ENCODE data around the gene FOXP1. TPM values are rescaled to one million over a fixed set of nuclear protein-coding genes. Genes with fewer than 3 reads are reported as not detected.

Gene FOXP1
- total and polyA plus RNA-seq, 7 experiments from 2014 or later = 104 to 537 (median 444) TPM

- Histone ChIP-seq H3K36me3 (ENCODE audit: control insufficient read depth in 2 of 3, insufficient read depth in 3 of 3, low read length in 3 of 3) (no peaks in the 10 kb centered on the region), H3K27me3 (ENCODE audit: control insufficient read depth in 2 of 2, insufficient read depth in 2 of 2, low read length in 2 of 2) (no peaks in the 10 kb centered on the region), H3K4me1 (ENCODE audit: control insufficient read depth in 2 of 2, insufficient read depth in 2 of 2, low read length in 2 of 2) (no peaks in the 10 kb centered on the region), H3K4me3 (ENCODE audit: low read length) (no peak overlapping the region), H3K27ac (ENCODE audit: low read depth, low read length) (no peak overlapping the region), H3K9me3 (ENCODE audit: control insufficient read depth in 2 of 3, low read length in 3 of 3) (no peaks in the 10 kb centered on the region)
- Mint-ChIP-seq H3K4me1 (peaks cover 0 to 37% (median 24%) of the 10 kb centered on the region in 7 donors), H3K36me3 (peaks cover 0 to 7% (median under 1%) of the 10 kb centered on the region in 5 donors), H3K4me3 (peak overlapping the region in 1 of 10 donors; percentile 35), H3K9me3 (no peaks in the 10 kb centered on the region), H3K27ac (no peak overlapping the region), H3K27me3 (peaks cover 0 to 17% (median 0%) of the 10 kb centered on the region in 5 donors)
- ChIA-PET CTCF (interaction anchor here (1.2 kb wide), 1 partner anchor 13 kb away, joined by 5 read pairs; no protein-coding TSS in a partner anchor), POLR2A (no interaction called here)
- DNase-seq = no peak
- no peak for ATAC-seq
- intact Hi-C loops (cut with micrococcal nuclease) = no loop called here
These were observed 8.1 kb downstream of the FOXP1 start for GRCh38 chr3:71575433-71575832.

- DNase-seq = no peak
- H3K9me3 Mint-ChIP-seq = no peaks in the 10 kb centered on the region
- Histone ChIP-seq H3K27me3 (ENCODE audit: control insufficient read depth in 2 of 2, insufficient read depth in 2 of 2, low read length in 2 of 2) (no peaks in the 10 kb centered on the region), H3K36me3 (ENCODE audit: control insufficient read depth in 2 of 3, insufficient read depth in 3 of 3, low read length in 3 of 3) (no peaks in the 10 kb centered on the region), H3K4me3 (ENCODE audit: low read length) (no peak overlapping the region), H3K4me1 (ENCODE audit: control insufficient read depth in 2 of 2, insufficient read depth in 2 of 2, low read length in 2 of 2) (no peaks in the 10 kb centered on the region), H3K27ac (ENCODE audit: low read depth, low read length) (no peak overlapping the region), H3K9me3 (ENCODE audit: control insufficient read depth in 2 of 3, low read length in 3 of 3) (no peaks in the 10 kb centered on the region)
- peaks cover 0 to 7% (median 3%) of the 10 kb centered on the region in 5 donors for H3K36me3 Mint-ChIP-seq
- ChIA-PET CTCF (no interaction called here), POLR2A (interaction anchor here (0.8 to 1.7 kb wide), 3 partner anchors 9 to 121 kb away, joined by 3 to 5 read pairs (median 3); no protein-coding TSS in a partner anchor)
- H3K27ac Mint-ChIP-seq = no peak overlapping the region
- no peak for ATAC-seq
- intact Hi-C loops (cut with micrococcal nuclease) = no loop called here
- H3K4me3 Mint-ChIP-seq = no peak overlapping the region
- peaks cover 0 to 20% (median 12%) of the 10 kb centered on the region in 7 donors for H3K4me1 Mint-ChIP-seq
- H3K27me3 Mint-ChIP-seq = peaks cover 0 to 3% (median 0%) of the 10 kb centered on the region in 5 donors
These were observed 10.3 kb downstream of the FOXP1 start for GRCh38 chr3:71573181-71573580.

GRCh38 chr3:71570546-71570945 lies 13.0 kb downstream of the FOXP1 start:
- Mint-ChIP-seq H3K27ac (no peak overlapping the region), H3K4me3 (no peak overlapping the region), H3K36me3 (peaks cover 0 to 20% (median 9%) of the 10 kb centered on the region in 5 donors), H3K4me1 (peaks cover 0 to 14% (median 8%) of the 10 kb centered on the region in 7 donors), H3K27me3 (no peaks in the 10 kb centered on the region), H3K9me3 (no peaks in the 10 kb centered on the region)
- no peaks in the 10 kb centered on the region for H3K4me1 ChIP-seq (ENCODE audit: control insufficient read depth in 2 of 2, insufficient read depth in 2 of 2, low read length in 2 of 2)
- H3K27ac ChIP-seq (ENCODE audit: low read depth, low read length) = no peak overlapping the region
- no peaks in the 10 kb centered on the region for H3K27me3 ChIP-seq (ENCODE audit: control insufficient read depth in 2 of 2, insufficient read depth in 2 of 2, low read length in 2 of 2)
- CTCF ChIA-PET = no interaction called here
- DNase-seq (no peak), ATAC-seq (no peak)
- intact Hi-C loops (cut with micrococcal nuclease) = no loop called here
- H3K9me3 ChIP-seq (ENCODE audit: control insufficient read depth in 2 of 3, low read length in 3 of 3) = no peaks in the 10 kb centered on the region
- no peaks in the 10 kb centered on the region for H3K36me3 ChIP-seq (ENCODE audit: control insufficient read depth in 2 of 3, insufficient read depth in 3 of 3, low read length in 3 of 3)
- POLR2A ChIA-PET = interaction anchor here (0.7 to 0.8 kb wide), 2 partner anchors 17 to 23 kb away, joined by 3 read pairs; no protein-coding TSS in a partner anchor
- no peak overlapping the region for H3K4me3 ChIP-seq (ENCODE audit: low read length)

GRCh38 chr3:71568207-71568606 lies 15.3 kb downstream of the FOXP1 start:
- H3K36me3 Mint-ChIP-seq = peaks cover 0 to 29% (median 14%) of the 10 kb centered on the region in 5 donors

GRCh38 chr3:71566776-71567175 lies 16.8 kb downstream of the FOXP1 start:
- Mint-ChIP-seq H3K9me3 (no peaks in the 10 kb centered on the region), H3K27me3 (no peaks in the 10 kb centered on the region), H3K27ac (no peak overlapping the region), H3K36me3 (peaks cover 0 to 29% (median 14%) of the 10 kb centered on the region in 5 donors), H3K4me1 (peaks cover 4 to 21% (median 9%) of the 10 kb centered on the region in 7 donors), H3K4me3 (no peak overlapping the region)
- no peak overlapping the region for H3K4me3 ChIP-seq (ENCODE audit: low read length)
- intact Hi-C loops (cut with micrococcal nuclease) = no loop called here
- ChIA-PET CTCF (no interaction called here), POLR2A (no interaction called here)
- ATAC-seq = no peak
- H3K36me3 ChIP-seq (ENCODE audit: control insufficient read depth in 2 of 3, insufficient read depth in 3 of 3, low read length in 3 of 3) = no peaks in the 10 kb centered on the region
- H3K9me3 ChIP-seq (ENCODE audit: control insufficient read depth in 2 of 3, low read length in 3 of 3) = no peaks in the 10 kb centered on the region
- no peak for DNase-seq
- no peak overlapping the region for H3K27ac ChIP-seq (ENCODE audit: low read depth, low read length)
- H3K4me1 ChIP-seq (ENCODE audit: control insufficient read depth in 2 of 2, insufficient read depth in 2 of 2, low read length in 2 of 2) = peaks cover 0 to 4% of the 10 kb centered on the region in 2 donors
- H3K27me3 ChIP-seq (ENCODE audit: control insufficient read depth in 2 of 2, insufficient read depth in 2 of 2, low read length in 2 of 2) = no peaks in the 10 kb centered on the region

More at GRCh38 chr3:71568207-71568606, 15.3 kb downstream of the FOXP1 start:
- ATAC-seq (peak; percentile 26), DNase-seq (no peak)
- no peaks in the 10 kb centered on the region for H3K27me3 ChIP-seq (ENCODE audit: control insufficient read depth in 2 of 2, insufficient read depth in 2 of 2, low read length in 2 of 2)
- Mint-ChIP-seq H3K9me3 (no peaks in the 10 kb centered on the region), H3K4me3 (no peak overlapping the region), H3K27me3 (no peaks in the 10 kb centered on the region), H3K4me1 (peaks cover 4 to 21% (median 8%) of the 10 kb centered on the region in 7 donors), H3K27ac (peak overlapping the region in 1 of 9 donors; percentile 43)
- no peak overlapping the region for H3K27ac ChIP-seq (ENCODE audit: low read depth, low read length)
- no peaks in the 10 kb centered on the region for H3K36me3 ChIP-seq (ENCODE audit: control insufficient read depth in 2 of 3, insufficient read depth in 3 of 3, low read length in 3 of 3)
- ChIA-PET CTCF (no interaction called here), POLR2A (interaction anchor here (0.9 kb wide), 1 partner anchor 11 kb away, joined by 4 read pairs; no protein-coding TSS in a partner anchor)
- H3K9me3 ChIP-seq (ENCODE audit: control insufficient read depth in 2 of 3, low read length in 3 of 3) = no peaks in the 10 kb centered on the region
- intact Hi-C loops (cut with micrococcal nuclease) = no loop called here
- H3K4me3 ChIP-seq (ENCODE audit: low read length) = no peak overlapping the region
- H3K4me1 ChIP-seq (ENCODE audit: control insufficient read depth in 2 of 2, insufficient read depth in 2 of 2, low read length in 2 of 2) = peaks cover 0 to 4% of the 10 kb centered on the region in 2 donors

- Mint-ChIP-seq H3K27ac (peak overlapping the region in 1 of 9 donors; percentile 7), H3K4me1 (peaks cover 4 to 21% (median 10%) of the 10 kb centered on the region in 7 donors), H3K36me3 (peaks cover 0 to 34% (median 14%) of the 10 kb centered on the region in 5 donors), H3K27me3 (no peaks in the 10 kb centered on the region), H3K4me3 (no peak overlapping the region), H3K9me3 (no peaks in the 10 kb centered on the region)
- intact Hi-C loops (cut with micrococcal nuclease) = no loop called here
- Histone ChIP-seq H3K36me3 (ENCODE audit: control insufficient read depth in 2 of 3, insufficient read depth in 3 of 3, low read length in 3 of 3) (no peaks in the 10 kb centered on the region), H3K27ac (ENCODE audit: low read depth, low read length) (no peak overlapping the region), H3K4me1 (ENCODE audit: control insufficient read depth in 2 of 2, insufficient read depth in 2 of 2, low read length in 2 of 2) (peaks cover 0 to 4% of the 10 kb centered on the region in 2 donors), H3K4me3 (ENCODE audit: low read length) (no peak overlapping the region), H3K9me3 (ENCODE audit: control insufficient read depth in 2 of 3, low read length in 3 of 3) (no peaks in the 10 kb centered on the region), H3K27me3 (ENCODE audit: control insufficient read depth in 2 of 2, insufficient read depth in 2 of 2, low read length in 2 of 2) (no peaks in the 10 kb centered on the region)
- DNase-seq (no peak), ATAC-seq (no peak)
- ChIA-PET CTCF (no interaction called here), POLR2A (no interaction called here)
These were observed 17.6 kb downstream of the FOXP1 start for GRCh38 chr3:71565976-71566375.

GRCh38 chr3:71565316-71565715 lies 18.2 kb downstream of the FOXP1 start:
- no peak overlapping the region for H3K27ac ChIP-seq (ENCODE audit: low read depth, low read length)
- DNase-seq (no peak), ATAC-seq (no peak)
- H3K4me3 ChIP-seq (ENCODE audit: low read length) = no peak overlapping the region
- Mint-ChIP-seq H3K4me1 (peaks cover 4 to 24% (median 10%) of the 10 kb centered on the region in 7 donors), H3K27ac (peak overlapping the region in 1 of 9 donors; percentile 7), H3K36me3 (peaks cover 0 to 38% (median 19%) of the 10 kb centered on the region in 5 donors), H3K4me3 (no peak overlapping the region), H3K9me3 (peaks cover 0 to 5% (median 0%) of the 10 kb centered on the region in 11 donors), H3K27me3 (no peaks in the 10 kb centered on the region)
- ChIA-PET POLR2A (no interaction called here), CTCF (no interaction called here)
- peaks cover 0 to 4% of the 10 kb centered on the region in 2 donors for H3K4me1 ChIP-seq (ENCODE audit: control insufficient read depth in 2 of 2, insufficient read depth in 2 of 2, low read length in 2 of 2)
- no peaks in the 10 kb centered on the region for H3K27me3 ChIP-seq (ENCODE audit: control insufficient read depth in 2 of 2, insufficient read depth in 2 of 2, low read length in 2 of 2)
- intact Hi-C loops (cut with micrococcal nuclease) = no loop called here
- H3K9me3 ChIP-seq (ENCODE audit: control insufficient read depth in 2 of 3, low read length in 3 of 3) = no peaks in the 10 kb centered on the region
- no peaks in the 10 kb centered on the region for H3K36me3 ChIP-seq (ENCODE audit: control insufficient read depth in 2 of 3, insufficient read depth in 3 of 3, low read length in 3 of 3)

All from naive thymus-derived CD4-positive, alpha-beta T cell (primary cell).